ENCODE results near the gene USP9X. TPM values are rescaled to one million over a fixed set of nuclear protein-coding genes. Genes with fewer than 3 reads are reported as not detected.
"Not testable (repeated sequence)": the region's sequence is repeated elsewhere in the genome, so short reads cannot be mapped to it uniquely, and the experiment has no call there.

Gene USP9X
- total RNA-seq, 2 donors from 2014 or later: 69.1 to 86.2 TPM

- no peak overlapping the region for H3K4me3 Mint-ChIP-seq
- peaks cover 8% of the 10 kb centered on the region for H3K4me1 Mint-ChIP-seq
- DNase-seq (no peak), ATAC-seq (no peak)
- H3K9me3 ChIP-seq (ENCODE audit: control insufficient read depth, low read length, poor library complexity, severe bottlenecking): no peaks in the 10 kb centered on the region
- H3K27me3 Mint-ChIP-seq: no peaks in the 10 kb centered on the region
- peaks cover 5% of the 10 kb centered on the region for H3K36me3 Mint-ChIP-seq (ENCODE audit: low read depth)
- H3K27ac Mint-ChIP-seq: no peak overlapping the region
These were observed 113.2 kb downstream of the USP9X start for GRCh38 chrX:41198410-41198809.

DNA sequence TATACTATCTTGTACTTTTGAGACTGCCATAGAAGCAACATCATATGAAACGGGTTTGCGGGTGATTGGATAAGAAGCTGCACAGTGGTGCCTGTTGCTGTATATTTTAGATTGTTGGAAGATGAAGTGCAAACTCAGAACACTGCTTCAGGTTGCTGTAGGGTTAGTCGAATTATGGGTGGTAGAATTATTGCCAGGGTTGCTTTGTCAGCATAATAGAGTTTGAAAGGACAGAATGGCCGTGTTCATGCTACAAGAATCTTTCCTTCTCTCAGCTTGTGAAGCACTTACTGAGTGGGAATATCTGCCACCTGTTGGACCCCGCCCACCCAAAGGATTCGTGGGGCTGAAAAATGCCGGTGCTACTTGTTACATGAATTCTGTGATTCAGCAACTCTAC, 115.5 kb downstream of the USP9X start:
- H3K4me3 Mint-ChIP-seq: no peak overlapping the region
- H3K36me3 Mint-ChIP-seq (ENCODE audit: low read depth): peaks cover 8% of the 10 kb centered on the region
- no peaks in the 10 kb centered on the region for H3K9me3 ChIP-seq (ENCODE audit: control insufficient read depth, low read length, poor library complexity, severe bottlenecking)
- peak overlapping the region; percentile 39 for H3K27ac Mint-ChIP-seq
- ATAC-seq (no peak), DNase-seq (no peak)
- H3K4me1 Mint-ChIP-seq: peaks cover 8% of the 10 kb centered on the region
- H3K27me3 Mint-ChIP-seq: no peaks in the 10 kb centered on the region

GRCh38 chrX:41209853-41210252, 124.6 kb downstream of the USP9X start:
- Mint-ChIP-seq H3K27me3 (no peaks in the 10 kb centered on the region), H3K36me3 (ENCODE audit: low read depth) (peaks cover 9% of the 10 kb centered on the region), H3K4me1 (no peaks in the 10 kb centered on the region), H3K27ac (no peak overlapping the region), H3K4me3 (no peak overlapping the region)
- ATAC-seq: no peak
- H3K9me3 ChIP-seq (ENCODE audit: control insufficient read depth, low read length, poor library complexity, severe bottlenecking): no peaks in the 10 kb centered on the region
- DNase-seq: no peak

DNA sequence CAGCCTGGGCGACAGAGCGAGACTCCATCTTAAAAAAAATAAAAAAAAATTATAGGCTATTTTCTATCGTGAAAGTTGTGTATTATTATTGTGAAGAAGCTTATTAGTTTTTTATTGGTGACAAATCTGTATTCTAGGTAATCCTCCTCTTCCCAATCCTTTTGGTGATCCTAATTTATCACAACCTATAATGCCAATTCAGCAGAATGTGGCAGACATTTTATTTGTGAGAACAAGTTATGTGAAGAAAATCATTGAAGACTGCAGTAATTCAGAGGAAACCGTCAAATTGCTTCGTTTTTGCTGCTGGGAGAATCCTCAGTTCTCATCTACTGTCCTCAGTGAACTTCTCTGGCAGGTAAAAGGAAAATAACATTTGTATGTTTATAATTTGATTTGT, 139.4 kb downstream of the USP9X start:
- Mint-ChIP-seq H3K27ac (no peak overlapping the region), H3K4me1 (peaks cover 9% of the 10 kb centered on the region), H3K36me3 (ENCODE audit: low read depth) (peaks cover 10% of the 10 kb centered on the region), H3K27me3 (no peaks in the 10 kb centered on the region), H3K4me3 (no peak overlapping the region)
- no peak for ATAC-seq
- DNase-seq: no peak
- H3K9me3 ChIP-seq (ENCODE audit: control insufficient read depth, low read length, poor library complexity, severe bottlenecking): no peaks in the 10 kb centered on the region

GRCh38 chrX:41233988-41234387, 148.7 kb downstream of the USP9X start:
- DNase-seq: no peak
- H3K27ac Mint-ChIP-seq: no peak overlapping the region
- H3K36me3 Mint-ChIP-seq (ENCODE audit: low read depth): no peaks in the 10 kb centered on the region
- no peaks in the 10 kb centered on the region for H3K27me3 Mint-ChIP-seq
- no peaks in the 10 kb centered on the region for H3K4me1 Mint-ChIP-seq
- ATAC-seq: no peak
- H3K4me3 Mint-ChIP-seq: no peak overlapping the region
- no peaks in the 10 kb centered on the region for H3K9me3 ChIP-seq (ENCODE audit: control insufficient read depth, low read length, poor library complexity, severe bottlenecking)

- H3K27me3 Mint-ChIP-seq; H3K27ac Mint-ChIP-seq; H3K4me3 Mint-ChIP-seq; H3K4me1 Mint-ChIP-seq; H3K9me3 ChIP-seq (ENCODE audit: control insufficient read depth, low read length, poor library complexity, severe bottlenecking); DNase-seq; H3K36me3 Mint-ChIP-seq (ENCODE audit: low read depth); ATAC-seq: not testable (repeated sequence)
These were observed 149.2 kb downstream of the USP9X start for GRCh38 chrX:41234471-41234870.

DNA sequence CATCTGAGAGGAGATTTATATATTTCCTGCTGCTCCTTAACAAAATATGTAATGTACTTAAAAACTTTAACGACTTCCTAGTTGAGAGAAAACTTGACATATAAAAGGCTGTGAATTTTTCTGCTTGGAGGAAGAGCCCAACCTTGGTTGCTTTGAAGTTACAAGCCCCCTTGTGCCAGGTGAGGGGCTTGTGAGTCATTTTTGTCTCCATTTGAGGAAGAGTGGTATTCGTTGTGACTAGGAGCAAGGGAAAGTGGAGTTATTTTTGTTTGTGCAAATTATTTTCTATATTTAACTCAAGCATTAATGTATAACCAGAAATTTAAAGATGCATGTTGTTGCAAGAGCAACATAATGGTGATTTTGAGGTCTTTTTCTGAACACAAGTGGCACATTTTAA, 149.7 kb downstream of the USP9X start:
- ATAC-seq: no peak
- Mint-ChIP-seq H3K36me3 (ENCODE audit: low read depth) (no peaks in the 10 kb centered on the region), H3K27ac (no peak overlapping the region), H3K4me3 (no peak overlapping the region), H3K4me1 (no peaks in the 10 kb centered on the region), H3K27me3 (no peaks in the 10 kb centered on the region)
- DNase-seq: no peak
- H3K9me3 ChIP-seq (ENCODE audit: control insufficient read depth, low read length, poor library complexity, severe bottlenecking): no peaks in the 10 kb centered on the region

GRCh38 chrX:41236629-41237028, 151.4 kb downstream of the USP9X start:
- Mint-ChIP-seq H3K27me3 (no peaks in the 10 kb centered on the region), H3K4me3 (no peak overlapping the region), H3K4me1 (no peaks in the 10 kb centered on the region), H3K27ac (no peak overlapping the region), H3K36me3 (ENCODE audit: low read depth) (no peaks in the 10 kb centered on the region)
- DNase-seq: no peak
- ATAC-seq: no peak
- no peaks in the 10 kb centered on the region for H3K9me3 ChIP-seq (ENCODE audit: control insufficient read depth, low read length, poor library complexity, severe bottlenecking)

DNA sequence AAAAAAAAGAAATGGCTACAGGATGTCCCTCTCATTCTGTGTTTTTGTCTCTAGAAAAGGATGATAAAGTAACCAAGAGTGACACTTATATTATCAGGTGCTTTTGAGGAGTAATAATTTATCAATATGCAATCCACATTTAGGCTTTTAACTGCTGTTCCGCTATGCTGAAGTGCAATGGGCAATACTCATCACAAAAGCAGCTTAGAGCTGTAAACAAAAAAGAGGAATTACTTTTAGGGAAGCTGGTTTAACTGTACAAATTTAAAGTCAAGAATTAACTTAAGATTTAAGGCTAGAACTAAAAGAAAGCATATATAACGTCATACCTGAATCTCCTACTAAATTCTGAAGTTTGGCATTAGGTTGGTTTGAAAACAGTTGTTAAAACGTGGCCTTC, 155.3 kb downstream of the USP9X start:
- Mint-ChIP-seq H3K27me3 (no peaks in the 10 kb centered on the region), H3K4me3 (no peak overlapping the region), H3K4me1 (no peaks in the 10 kb centered on the region), H3K36me3 (ENCODE audit: low read depth) (no peaks in the 10 kb centered on the region), H3K27ac (no peak overlapping the region)
- ATAC-seq: no peak
- no peaks in the 10 kb centered on the region for H3K9me3 ChIP-seq (ENCODE audit: control insufficient read depth, low read length, poor library complexity, severe bottlenecking)
- DNase-seq: no peak

GRCh38 chrX:41241962-41242361, 156.7 kb downstream of the USP9X start:
- no peak for ATAC-seq
- Mint-ChIP-seq H3K27me3 (no peaks in the 10 kb centered on the region), H3K4me1 (no peaks in the 10 kb centered on the region), H3K4me3 (no peak overlapping the region), H3K27ac (no peak overlapping the region), H3K36me3 (ENCODE audit: low read depth) (no peaks in the 10 kb centered on the region)
- DNase-seq: no peak
- H3K9me3 ChIP-seq (ENCODE audit: control insufficient read depth, low read length, poor library complexity, severe bottlenecking): no peaks in the 10 kb centered on the region

- no peak for ATAC-seq
- H3K4me3 Mint-ChIP-seq: no peak overlapping the region
- no peaks in the 10 kb centered on the region for H3K36me3 Mint-ChIP-seq (ENCODE audit: low read depth)
- DNase-seq: no peak
- H3K9me3 ChIP-seq (ENCODE audit: control insufficient read depth, low read length, poor library complexity, severe bottlenecking): no peaks in the 10 kb centered on the region
- H3K27me3 Mint-ChIP-seq: no peaks in the 10 kb centered on the region
- H3K27ac Mint-ChIP-seq: no peak overlapping the region
- H3K4me1 Mint-ChIP-seq: no peaks in the 10 kb centered on the region
These were observed 160.4 kb downstream of the USP9X start for GRCh38 chrX:41245641-41246040.

- H3K9me3 ChIP-seq (ENCODE audit: control insufficient read depth, low read length, poor library complexity, severe bottlenecking): no peaks in the 10 kb centered on the region
- H3K4me3 Mint-ChIP-seq: no peak overlapping the region
- ATAC-seq (no peak), DNase-seq (no peak)
- H3K4me1 Mint-ChIP-seq: peaks cover 6% of the 10 kb centered on the region
- no peaks in the 10 kb centered on the region for H3K36me3 Mint-ChIP-seq (ENCODE audit: low read depth)
- no peak overlapping the region for H3K27ac Mint-ChIP-seq
- H3K27me3 Mint-ChIP-seq: no peaks in the 10 kb centered on the region
These were observed 165.6 kb downstream of the USP9X start for GRCh38 chrX:41250867-41251266.

DNA sequence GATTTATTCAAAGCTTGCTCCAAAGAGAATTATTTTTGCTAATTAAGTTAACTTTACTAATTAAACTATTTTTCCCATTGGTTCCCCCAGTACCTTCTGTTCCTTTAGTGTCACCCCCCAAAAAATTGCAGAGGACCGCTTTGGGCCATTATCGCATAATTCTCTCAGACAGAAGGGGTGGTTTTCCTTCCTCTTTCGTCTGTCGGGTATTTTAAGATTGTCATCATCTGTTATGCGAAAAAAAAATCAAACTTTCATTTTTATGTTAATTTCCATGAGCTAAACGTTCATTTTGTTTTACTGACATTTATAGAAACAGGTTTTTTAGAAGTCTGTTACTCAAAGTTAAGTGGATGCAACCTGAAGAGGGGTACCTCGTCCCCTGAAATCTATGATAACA, 172.6 kb downstream of the USP9X start:
- Mint-ChIP-seq H3K36me3 (ENCODE audit: low read depth) (no peaks in the 10 kb centered on the region), H3K4me1 (peaks cover 4% of the 10 kb centered on the region), H3K27ac (no peak overlapping the region), H3K4me3 (no peak overlapping the region), H3K27me3 (no peaks in the 10 kb centered on the region)
- H3K9me3 ChIP-seq (ENCODE audit: control insufficient read depth, low read length, poor library complexity, severe bottlenecking): no peaks in the 10 kb centered on the region
- DNase-seq (no peak), ATAC-seq (no peak)

DNA sequence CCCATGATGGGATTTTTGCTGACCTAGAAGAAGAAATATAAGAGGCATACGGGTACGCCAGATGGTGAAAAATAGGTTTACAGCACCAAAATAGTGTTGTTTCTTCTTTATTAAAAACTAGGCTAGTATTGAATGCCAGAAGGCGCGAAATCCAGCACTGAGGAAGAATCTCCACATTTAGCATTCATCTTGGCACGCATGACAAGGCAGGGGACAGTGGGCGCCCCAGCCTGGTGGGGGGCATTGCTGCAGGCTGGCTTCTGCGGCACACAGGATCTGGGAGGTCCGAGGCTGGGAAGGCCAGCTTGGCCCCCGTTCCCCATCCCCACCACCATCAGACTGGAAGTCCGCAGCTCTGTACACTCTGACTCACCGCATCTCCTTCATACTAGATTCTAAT, 173.0 kb downstream of the USP9X start:
- Mint-ChIP-seq H3K27ac (no peak overlapping the region), H3K4me3 (no peak overlapping the region), H3K36me3 (ENCODE audit: low read depth) (no peaks in the 10 kb centered on the region), H3K4me1 (peaks cover 3% of the 10 kb centered on the region), H3K27me3 (no peaks in the 10 kb centered on the region)
- DNase-seq (no peak), ATAC-seq (no peak)
- H3K9me3 ChIP-seq (ENCODE audit: control insufficient read depth, low read length, poor library complexity, severe bottlenecking): no peaks in the 10 kb centered on the region

DNA sequence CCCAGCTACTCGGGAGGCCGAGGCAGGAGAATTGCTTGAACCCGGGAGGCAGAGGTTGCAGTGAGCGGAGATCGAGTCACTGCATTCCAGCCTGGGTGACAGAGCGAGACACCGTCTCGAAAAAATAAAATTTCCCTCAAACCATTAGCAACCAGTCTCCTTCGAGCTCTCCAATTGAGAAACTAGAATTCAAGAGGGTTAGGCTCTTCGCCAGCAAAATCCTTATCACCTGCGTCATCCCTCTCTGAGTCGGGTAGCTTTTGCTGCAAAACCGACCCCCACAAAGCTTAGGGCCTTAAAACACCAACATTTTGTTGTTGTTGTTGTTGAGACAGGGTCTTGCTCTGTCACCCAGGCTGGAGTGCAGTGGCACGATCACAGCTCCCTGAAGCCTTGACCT, 173.6 kb downstream of the USP9X start:
- DNase-seq: no peak
- H3K4me1 Mint-ChIP-seq: no peaks in the 10 kb centered on the region
- ATAC-seq: no peak
- H3K36me3 Mint-ChIP-seq (ENCODE audit: low read depth): no peaks in the 10 kb centered on the region
- no peaks in the 10 kb centered on the region for H3K27me3 Mint-ChIP-seq
- no peak overlapping the region for H3K4me3 Mint-ChIP-seq
- no peaks in the 10 kb centered on the region for H3K9me3 ChIP-seq (ENCODE audit: control insufficient read depth, low read length, poor library complexity, severe bottlenecking)
- H3K27ac Mint-ChIP-seq: no peak overlapping the region

All from T-helper 17 cell (primary cell).